Fibroblast of lung (primary cell): ENCODE results near the gene CBR1. TPM values are rescaled to one million over a fixed set of nuclear protein-coding genes. Genes with fewer than 3 reads are reported as not detected.

Experiments used
- DNase-seq, 2 donors: peaks; one replicate each; pipeline versions ENCODE4 v3.0.0 to v3.0.0-alpha.2; 2010; ENCODE audit warnings: low read depth in 2 of 2
- H2AFZ ChIP-seq: 2 replicates; pipeline ENCODE4 v1.5.1; 2012; ENCODE audit warnings: low read length, control low read depth, inconsistent platforms
- H3K27ac ChIP-seq: 2 replicates; pipeline ENCODE4 v1.5.1; 2011; ENCODE audit warnings: low read length, control low read depth; ENCODE audit not compliant: insufficient read depth
- H3K27me3 ChIP-seq: 2 replicates; pipeline ENCODE4 v1.5.1; 2011; ENCODE audit warnings: mild to moderate bottlenecking, low read length; ENCODE audit not compliant: control insufficient read depth, insufficient read depth
- H3K36me3 ChIP-seq: 2 replicates; pipeline ENCODE4 v1.5.1; 2011; ENCODE audit warnings: low read length; ENCODE audit not compliant: control insufficient read depth, insufficient read depth
- H3K4me1 ChIP-seq: 2 replicates; pipeline ENCODE4 v1.5.1; 2011; ENCODE audit warnings: low read length; ENCODE audit not compliant: control insufficient read depth, insufficient read depth; ENCODE audit errors: extremely low read depth
- H3K4me2 ChIP-seq: 2 replicates; pipeline ENCODE4 v1.5.1; 2011; ENCODE audit warnings: low read length, control low read depth; ENCODE audit not compliant: insufficient read depth; ENCODE audit errors: extremely low read depth
- H3K4me3 ChIP-seq, 4 experiments: fragments of 200-600 bp in 1 of 4; sonication (generic) in 1 of 4; replicated peaks in 1 of 4; 2 replicates each; pipeline ENCODE4 v1.5.1; 2011 to 2016; ENCODE audit warnings: low read length in 4 of 4, low read depth in 3 of 4, mild to moderate bottlenecking in 3 of 4, control low read depth in 2 of 4, inconsistent platforms in 1 of 4, mixed read lengths in 1 of 4; ENCODE audit not compliant: insufficient read depth in 1 of 4; ENCODE audit errors: control extremely low read depth in 1 of 4
- H3K79me2 ChIP-seq: 2 replicates; pipeline ENCODE4 v1.5.1; 2012; ENCODE audit warnings: mild to moderate bottlenecking, low read length, inconsistent platforms; ENCODE audit not compliant: control insufficient read depth, insufficient read depth
- H3K9ac ChIP-seq: 2 replicates; pipeline ENCODE4 v1.5.1; 2011; ENCODE audit warnings: mild to moderate bottlenecking, low read length, control low read depth; ENCODE audit not compliant: insufficient read depth
- H3K9me3 ChIP-seq: 2 replicates; pipeline ENCODE4 v1.5.1; 2012; ENCODE audit warnings: low read depth, low read length; ENCODE audit not compliant: control insufficient read depth, insufficient read depth
- H4K20me1 ChIP-seq: 2 replicates; pipeline ENCODE4 v1.5.1; 2011; ENCODE audit warnings: low read length; ENCODE audit not compliant: control insufficient read depth, insufficient read depth; ENCODE audit errors: extremely low read depth
- EZH2 ChIP-seq: IDR thresholded peaks from 2 replicates; pipeline ENCODE4 v1.5.1; 2012; ENCODE audit warnings: low read length, control low read depth, mild to moderate bottlenecking; ENCODE audit errors: missing control alignments
- polyA plus RNA-seq, 2 donors: library from polyadenylated mRNA; depleted of rRNA in 1 of 2; stranded (reverse) in 1 of 2; unstranded in 1 of 2; fragments of >200 nt; gene quantifications; 2 replicates each; pipeline ENCODE4 v1.2.1, GENCODE V29; 2011 to 2012; ENCODE audit warnings: missing spikeins in 1 of 2
- total RNA-seq: library from RNA; depleted of rRNA; stranded (reverse); fragments of >200 nt; gene quantifications from 2 replicates; pipeline ENCODE4 v1.2.1, GENCODE V29; 2014
- TF ChIP-seq, protein P1 (sequence below), 2 donors: IDR thresholded peaks in 1 of 2; conservative IDR thresholded peaks in 1 of 2; 1 replicate in 1 of 2; 2 replicates in 1 of 2; pipeline ENCODE4 v1.5.1; 2011 to 2012; ENCODE audit warnings: low read length in 2 of 2, control low read depth in 1 of 2, inconsistent platforms in 1 of 2, low read depth in 1 of 2, mild to moderate bottlenecking in 1 of 2

The CBR1 gene
- total and polyA plus RNA-seq, 2 donors (not counting 1 experiment from before 2014, with no cell fraction given): 131 to 152 TPM

DNA sequence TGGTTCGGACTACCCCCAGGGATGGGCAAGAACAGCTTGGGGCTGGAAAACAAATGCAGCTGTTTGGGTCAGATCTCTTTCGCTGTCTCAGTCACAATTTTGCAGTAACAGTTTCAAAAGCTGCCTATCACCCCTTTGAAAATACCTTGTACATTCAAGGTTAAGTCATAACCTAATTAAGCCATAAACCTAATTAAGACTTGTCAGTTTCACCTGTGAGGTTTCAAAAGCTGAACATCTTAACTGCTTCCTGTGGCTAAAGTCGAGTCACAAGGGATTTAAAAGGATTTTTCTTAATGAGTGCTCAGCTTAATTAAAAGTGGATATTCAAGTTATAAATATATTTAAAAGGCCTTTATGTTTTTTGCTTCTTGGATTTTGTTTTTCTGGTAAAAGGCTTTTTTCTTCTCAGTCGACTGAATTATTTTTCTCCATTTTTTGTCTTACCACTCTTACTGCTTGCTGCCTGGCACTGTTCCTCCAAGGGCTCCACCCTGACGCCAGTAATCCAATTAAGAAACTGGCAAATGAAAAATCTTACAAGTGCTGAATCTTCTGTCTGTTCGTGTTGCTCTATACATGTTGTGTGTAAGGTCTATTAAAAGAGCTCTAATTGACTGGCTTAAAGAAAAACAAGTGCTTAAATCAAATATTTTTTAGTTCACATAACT is 31.3 kb downstream of the CBR1 start:
- TF ChIP-seq, protein P1, sequence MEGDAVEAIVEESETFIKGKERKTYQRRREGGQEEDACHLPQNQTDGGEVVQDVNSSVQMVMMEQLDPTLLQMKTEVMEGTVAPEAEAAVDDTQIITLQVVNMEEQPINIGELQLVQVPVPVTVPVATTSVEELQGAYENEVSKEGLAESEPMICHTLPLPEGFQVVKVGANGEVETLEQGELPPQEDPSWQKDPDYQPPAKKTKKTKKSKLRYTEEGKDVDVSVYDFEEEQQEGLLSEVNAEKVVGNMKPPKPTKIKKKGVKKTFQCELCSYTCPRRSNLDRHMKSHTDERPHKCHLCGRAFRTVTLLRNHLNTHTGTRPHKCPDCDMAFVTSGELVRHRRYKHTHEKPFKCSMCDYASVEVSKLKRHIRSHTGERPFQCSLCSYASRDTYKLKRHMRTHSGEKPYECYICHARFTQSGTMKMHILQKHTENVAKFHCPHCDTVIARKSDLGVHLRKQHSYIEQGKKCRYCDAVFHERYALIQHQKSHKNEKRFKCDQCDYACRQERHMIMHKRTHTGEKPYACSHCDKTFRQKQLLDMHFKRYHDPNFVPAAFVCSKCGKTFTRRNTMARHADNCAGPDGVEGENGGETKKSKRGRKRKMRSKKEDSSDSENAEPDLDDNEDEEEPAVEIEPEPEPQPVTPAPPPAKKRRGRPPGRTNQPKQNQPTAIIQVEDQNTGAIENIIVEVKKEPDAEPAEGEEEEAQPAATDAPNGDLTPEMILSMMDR (conservative IDR thresholded peaks at IDR 0.05 in 1 of 2, IDR thresholded peaks at IDR 0.05 in 1 of 2; ENCODE audit: low read depth in 1 of 2, low read length in 2 of 2): no peak
- TF ChIP-seq EZH2: no peak
- no peak for DNase-seq

DNA sequence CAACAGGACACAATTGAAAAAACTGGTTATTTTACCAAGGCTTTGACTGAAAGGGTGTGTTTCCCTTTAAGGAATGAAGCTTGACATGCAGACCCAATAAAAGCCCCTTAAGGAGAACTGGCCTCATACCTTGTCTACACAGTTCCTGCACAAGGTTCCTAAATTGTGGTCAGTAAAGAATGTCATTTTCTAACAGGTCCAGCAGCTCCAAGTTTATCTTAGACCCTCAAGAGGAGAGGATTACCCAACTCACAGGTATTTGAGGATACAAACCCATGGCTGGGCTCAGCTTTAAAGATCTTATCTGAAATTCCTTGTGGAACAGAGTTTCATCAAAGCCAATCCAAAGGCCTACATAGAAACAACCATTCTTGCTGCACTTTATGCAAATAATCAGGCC is 33.6 kb downstream of the CBR1 start:
- H3K27ac ChIP-seq: no peak overlapping the region
- H3K4me3 ChIP-seq: no peak overlapping the region
- H3K9ac ChIP-seq: no peak overlapping the region
- no peak for TF ChIP-seq EZH2
- TF ChIP-seq, protein P1 (conservative IDR thresholded peaks at IDR 0.05 in 1 of 2, IDR thresholded peaks at IDR 0.05 in 1 of 2; ENCODE audit: low read depth in 1 of 2, low read length in 2 of 2): no peak
- H2AFZ ChIP-seq: no peak overlapping the region
- no peak for DNase-seq
- peaks cover 2% of the 10 kb centered on the region for H3K27me3 ChIP-seq
- no peak overlapping the region for H3K4me2 ChIP-seq
- H3K4me1 ChIP-seq: no peaks in the 10 kb centered on the region
- H4K20me1 ChIP-seq: no peaks in the 10 kb centered on the region
- H3K36me3 ChIP-seq: no peaks in the 10 kb centered on the region
- no peaks in the 10 kb centered on the region for H3K9me3 ChIP-seq
- no peaks in the 10 kb centered on the region for H3K79me2 ChIP-seq

More for the DNA sequence above, 31.3 kb downstream of the CBR1 start:
- H3K9me3 ChIP-seq: no peaks in the 10 kb centered on the region
- no peak overlapping the region for H2AFZ ChIP-seq
- H3K4me3 ChIP-seq: no peak overlapping the region
- no peak overlapping the region for H3K4me2 ChIP-seq
- no peaks in the 10 kb centered on the region for H4K20me1 ChIP-seq
- no peaks in the 10 kb centered on the region for H3K4me1 ChIP-seq
- H3K36me3 ChIP-seq: no peaks in the 10 kb centered on the region
- no peak overlapping the region for H3K27ac ChIP-seq
- H3K9ac ChIP-seq: no peak overlapping the region
- peaks cover 2% of the 10 kb centered on the region for H3K27me3 ChIP-seq
- H3K79me2 ChIP-seq: no peaks in the 10 kb centered on the region

DNA sequence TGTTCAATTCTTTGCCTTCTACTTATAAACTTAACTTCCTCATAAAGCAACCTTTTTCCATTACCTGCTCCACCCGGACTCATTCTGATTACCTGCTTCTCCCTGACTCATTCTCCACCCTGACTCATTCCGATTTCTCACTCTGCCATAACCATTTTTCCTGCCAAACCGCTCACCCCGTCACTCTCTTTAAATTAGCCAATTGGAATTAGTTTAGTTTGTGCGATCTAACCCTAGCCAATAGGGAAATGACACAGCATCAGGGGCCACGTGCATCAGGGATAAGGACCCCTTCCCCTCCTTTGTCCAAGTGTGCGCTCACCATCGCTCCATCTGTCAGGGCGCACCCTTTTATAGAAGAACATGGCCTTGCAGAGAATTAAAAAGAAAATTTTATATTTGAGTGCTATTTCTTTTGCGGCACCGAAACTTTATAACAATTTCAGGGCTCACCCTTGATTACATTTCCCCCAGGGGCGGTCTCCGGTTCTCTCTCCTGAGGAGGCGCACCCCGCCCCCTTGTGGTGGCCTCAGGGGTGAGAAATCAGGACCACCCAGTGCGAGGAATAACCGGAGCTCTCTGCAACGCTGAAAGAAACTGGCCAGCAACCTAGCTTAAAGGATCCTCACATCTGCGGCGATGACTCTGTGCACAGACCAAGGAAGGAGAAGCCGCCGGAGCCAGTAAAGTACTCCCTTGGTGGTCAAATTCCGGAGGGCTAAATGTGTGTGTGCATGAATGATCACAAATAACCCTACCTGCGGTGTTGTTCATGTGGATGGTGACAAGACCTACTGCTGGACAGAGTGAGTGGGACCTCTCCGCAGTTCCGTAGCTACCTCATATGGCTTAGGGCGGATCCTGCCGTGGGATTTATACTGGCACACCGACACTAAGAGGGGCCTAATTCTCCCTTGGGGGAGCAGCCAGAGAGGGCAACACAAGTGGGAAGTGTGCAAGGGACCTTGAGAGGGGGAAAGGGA is 34.8 kb downstream of the CBR1 start:
- TF ChIP-seq EZH2: no peak
- TF ChIP-seq, protein P1 (conservative IDR thresholded peaks at IDR 0.05 in 1 of 2, IDR thresholded peaks at IDR 0.05 in 1 of 2; ENCODE audit: low read depth in 1 of 2, low read length in 2 of 2): peak; percentile 46 to 54
- H2AFZ ChIP-seq: no peak overlapping the region
- peak overlapping the region in 2 of 4 experiments; percentile 33 to 38 for H3K4me3 ChIP-seq
- H3K9me3 ChIP-seq: no peaks in the 10 kb centered on the region
- H3K36me3 ChIP-seq: no peaks in the 10 kb centered on the region
- no peak overlapping the region for H3K9ac ChIP-seq
- H3K4me2 ChIP-seq: peak overlapping the region; percentile 64
- H4K20me1 ChIP-seq: no peaks in the 10 kb centered on the region
- no peak overlapping the region for H3K27ac ChIP-seq
- H3K4me1 ChIP-seq: no peaks in the 10 kb centered on the region
- peak; percentile 47 to 53 for DNase-seq
- no peaks in the 10 kb centered on the region for H3K79me2 ChIP-seq
- H3K27me3 ChIP-seq: peaks cover 2% of the 10 kb centered on the region
